DOHH2 (cell line): ENCODE results near the gene JAML.

Experiments
- H3F3A ChIP-seq: fragments of 200-600 bp; sonication (generic), shearing (Covaris generic); 2 replicates; pipeline ENCODE4 v1.6.0; 2016; ENCODE audit warnings: antibody characterized with exemption, mild to moderate bottlenecking; ENCODE audit not compliant: control insufficient read depth, insufficient read depth
- H3K27ac ChIP-seq: fragments of 200-600 bp; sonication (generic); 2 replicates; pipeline ENCODE4 v1.5.1; 2014; ENCODE audit warnings: low read depth, mild to moderate bottlenecking, low read length, moderate library complexity
- H3K27me3 ChIP-seq: fragments of 200-600 bp; sonication (generic); 2 replicates; pipeline ENCODE4 v1.6.1; 2014; ENCODE audit warnings: mild to moderate bottlenecking, low read length, mixed read lengths; ENCODE audit not compliant: control insufficient read depth
- H3K36me3 ChIP-seq: fragments of 200-600 bp; sonication (generic); 2 replicates; pipeline ENCODE4 v1.6.1; 2014; ENCODE audit warnings: mild to moderate bottlenecking, low read length, moderate library complexity, mixed read lengths; ENCODE audit not compliant: control insufficient read depth
- H3K4me1 ChIP-seq: fragments of 200-600 bp; sonication (generic); 2 replicates; pipeline ENCODE4 v1.6.1; 2014; ENCODE audit warnings: mild to moderate bottlenecking, low read length, mixed read lengths; ENCODE audit not compliant: control insufficient read depth
- H3K4me2 ChIP-seq: fragments of 200-600 bp; sonication (generic); 2 replicates; pipeline ENCODE4 v1.6.0; 2014; ENCODE audit warnings: mild to moderate bottlenecking, low read length, moderate library complexity
- H3K4me3 ChIP-seq: fragments of 200-600 bp; sonication (generic); 2 replicates; pipeline ENCODE4 v1.5.1; 2014; ENCODE audit warnings: mild to moderate bottlenecking, low read length, mixed read lengths
- H3K79me2 ChIP-seq: fragments of 200-600 bp; sonication (generic); 2 replicates; pipeline ENCODE4 v1.6.1; 2014; ENCODE audit warnings: mild to moderate bottlenecking, low read length, mixed read lengths; ENCODE audit not compliant: control insufficient read depth
- H3K9me2 ChIP-seq: fragments of 200-600 bp; sonication (generic); replicated peaks from 2 replicates; pipeline ENCODE4 v1.6.1; 2014; ENCODE audit warnings: mild to moderate bottlenecking, low read length, mixed read lengths; ENCODE audit not compliant: control insufficient read depth
- H3K9me3 ChIP-seq: fragments of 200-600 bp; sonication (generic); 2 replicates; pipeline ENCODE4 v1.6.1; 2014; ENCODE audit warnings: antibody characterized with exemption, low read length, mixed read lengths; ENCODE audit not compliant: control insufficient read depth, insufficient read depth
- H4K20me1 ChIP-seq: fragments of 200-600 bp; sonication (generic); 2 replicates; pipeline ENCODE4 v1.6.0; 2014; ENCODE audit warnings: low read depth, mild to moderate bottlenecking, antibody characterized with exemption, low read length, moderate library complexity; ENCODE audit not compliant: control insufficient read depth, insufficient read depth
- EZH2phosphoT487 ChIP-seq: fragments of 200-600 bp; sonication (generic); IDR thresholded peaks from 2 replicates; pipeline ENCODE4 v1.6.1; 2017; ENCODE audit warnings: borderline replicate concordance, mild to moderate bottlenecking, antibody characterized with exemption, low read length, moderate library complexity, mixed read lengths
- TF ChIP-seq, protein P1 (sequence below): fragments of 200-600 bp; sonication (generic); IDR thresholded peaks from one replicate; pipeline ENCODE4 v1.5.1; 2014; ENCODE audit warnings: antibody characterized with exemption, mild to moderate bottlenecking, low read depth, low read length; ENCODE audit not compliant: poor library complexity, severe bottlenecking

Gene JAML

DNA sequence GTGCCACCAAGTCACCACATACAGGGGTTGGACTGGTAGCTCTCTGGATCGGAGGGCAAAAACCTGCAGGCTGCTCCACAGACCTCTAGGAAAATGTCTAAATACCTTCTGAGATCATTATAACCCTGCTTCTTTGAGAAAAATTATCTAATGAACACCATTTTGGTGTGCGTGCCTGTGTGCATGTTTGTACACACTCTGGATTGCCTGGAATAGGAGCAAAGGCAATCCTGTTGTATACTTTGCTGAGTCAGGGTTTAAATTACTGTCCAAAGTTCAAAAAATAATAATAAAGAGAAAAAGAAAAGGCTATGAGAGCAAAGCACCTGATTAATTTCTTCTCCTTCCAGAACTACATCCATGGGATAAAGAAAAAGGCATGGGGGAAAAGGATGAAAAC lies 11.0 kb downstream of the JAML start:
- no peaks in the 10 kb centered on the region for H3K36me3 ChIP-seq
- H4K20me1 ChIP-seq, result no peaks in the 10 kb centered on the region
- TF ChIP-seq, protein P1, sequence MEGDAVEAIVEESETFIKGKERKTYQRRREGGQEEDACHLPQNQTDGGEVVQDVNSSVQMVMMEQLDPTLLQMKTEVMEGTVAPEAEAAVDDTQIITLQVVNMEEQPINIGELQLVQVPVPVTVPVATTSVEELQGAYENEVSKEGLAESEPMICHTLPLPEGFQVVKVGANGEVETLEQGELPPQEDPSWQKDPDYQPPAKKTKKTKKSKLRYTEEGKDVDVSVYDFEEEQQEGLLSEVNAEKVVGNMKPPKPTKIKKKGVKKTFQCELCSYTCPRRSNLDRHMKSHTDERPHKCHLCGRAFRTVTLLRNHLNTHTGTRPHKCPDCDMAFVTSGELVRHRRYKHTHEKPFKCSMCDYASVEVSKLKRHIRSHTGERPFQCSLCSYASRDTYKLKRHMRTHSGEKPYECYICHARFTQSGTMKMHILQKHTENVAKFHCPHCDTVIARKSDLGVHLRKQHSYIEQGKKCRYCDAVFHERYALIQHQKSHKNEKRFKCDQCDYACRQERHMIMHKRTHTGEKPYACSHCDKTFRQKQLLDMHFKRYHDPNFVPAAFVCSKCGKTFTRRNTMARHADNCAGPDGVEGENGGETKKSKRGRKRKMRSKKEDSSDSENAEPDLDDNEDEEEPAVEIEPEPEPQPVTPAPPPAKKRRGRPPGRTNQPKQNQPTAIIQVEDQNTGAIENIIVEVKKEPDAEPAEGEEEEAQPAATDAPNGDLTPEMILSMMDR, result no peak
- no peak for TF ChIP-seq EZH2phosphoT487
- no peaks in the 10 kb centered on the region for H3K9me3 ChIP-seq
- H3K4me1 ChIP-seq, result peaks cover 53% of the 10 kb centered on the region
- H3F3A ChIP-seq, result 0 out of 2 replicates have a peak, but pooled peaks cover 2% of the 10 kb centered on the region
- H3K27me3 ChIP-seq, result no peaks in the 10 kb centered on the region
- H3K9me2 ChIP-seq, result no peaks in the 10 kb centered on the region
- peak overlapping the region; percentile 43; the same call in 1 of the 2 replicates for H3K4me3 ChIP-seq
- 0 out of 2 replicates have a peak overlapping the region, but pooled peaks have one; percentile 32 for H3K27ac ChIP-seq
- H3K4me2 ChIP-seq, result peak overlapping the region; percentile 65
- H3K79me2 ChIP-seq, result no peaks in the 10 kb centered on the region

- Histone ChIP-seq H3K27ac (no peak overlapping the region), H3F3A (0 out of 2 replicates have a peak, but pooled peaks cover 2% of the 10 kb centered on the region), H3K27me3 (no peaks in the 10 kb centered on the region), H3K4me1 (peaks cover 53% of the 10 kb centered on the region), H3K9me2 (no peaks in the 10 kb centered on the region), H3K4me2 (peak overlapping the region; percentile 65), H3K4me3 (peak overlapping the region; percentile 12; the same call in 1 of the 2 replicates), H3K79me2 (no peaks in the 10 kb centered on the region), H4K20me1 (no peaks in the 10 kb centered on the region), H3K9me3 (no peaks in the 10 kb centered on the region), H3K36me3 (no peaks in the 10 kb centered on the region)
- TF ChIP-seq, protein P1, result no peak
- TF ChIP-seq EZH2phosphoT487, result no peak
These were observed 11.6 kb downstream of the JAML start for GRCh38 chr11:118213201-118213600.

- Histone ChIP-seq H3F3A (0 out of 2 replicates have a peak, but pooled peaks cover 2% of the 10 kb centered on the region), H3K79me2 (no peaks in the 10 kb centered on the region), H3K9me2 (no peaks in the 10 kb centered on the region), H3K27me3 (no peaks in the 10 kb centered on the region), H3K4me3 (peak overlapping the region; percentile 12; the same call in 1 of the 2 replicates), H3K9me3 (no peaks in the 10 kb centered on the region), H3K36me3 (no peaks in the 10 kb centered on the region), H4K20me1 (no peaks in the 10 kb centered on the region), H3K4me1 (peaks cover 53% of the 10 kb centered on the region), H3K4me2 (peak overlapping the region; percentile 65), H3K27ac (no peak overlapping the region)
- TF ChIP-seq, protein P1, result no peak
- TF ChIP-seq EZH2phosphoT487, result no peak
These were observed 12.0 kb downstream of the JAML start for GRCh38 chr11:118212781-118213191.
